Activated CD4-positive, alpha-beta T cell treated with anti-CD3 and anti-CD28 coated beads, Interleukin-2, amount 50 U/mL, for 16 hours (primary cell): ENCODE measurements around the gene KRTAP10-1.

Source experiments
- DNase-seq: peaks from one replicate; pipeline ENCODE4 v3.0.0-alpha.2; 2020

KRTAP10-1 gene

DNA sequence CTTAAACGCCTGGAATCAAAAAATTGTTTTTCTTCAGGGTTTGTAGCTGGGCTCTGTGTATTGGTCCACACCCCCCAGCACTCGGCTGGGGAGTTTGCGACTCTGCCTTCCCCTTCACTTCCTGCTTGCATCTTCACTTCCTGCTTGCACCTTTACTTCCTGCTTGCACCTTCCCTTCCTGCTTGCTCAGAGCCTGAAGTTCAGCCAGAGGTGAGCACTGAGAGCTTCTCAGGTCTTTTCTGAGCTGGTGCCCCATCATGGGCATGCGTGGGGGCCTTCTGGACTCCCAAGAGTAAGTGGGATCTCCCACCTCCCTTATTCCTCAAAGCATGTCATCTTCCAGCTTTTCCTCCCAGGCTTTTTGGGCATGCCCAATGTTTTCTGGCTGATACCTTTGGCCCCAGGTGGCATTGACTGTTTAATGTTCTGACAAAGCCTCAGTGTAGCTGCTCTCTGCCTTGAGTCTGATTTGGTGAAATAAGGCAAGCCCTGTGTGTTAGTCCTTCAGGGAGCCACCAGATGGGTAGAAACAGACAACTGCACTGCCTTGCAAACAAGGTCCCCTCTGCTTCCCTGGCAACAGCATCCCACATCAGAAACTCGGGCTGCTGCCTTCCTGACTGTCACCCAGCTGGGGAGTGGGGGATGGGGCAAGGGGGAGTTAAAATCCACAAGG lies 7.8 kb upstream of the KRTAP10-1 start:
- peak; percentile 18 for DNase-seq

DNA sequence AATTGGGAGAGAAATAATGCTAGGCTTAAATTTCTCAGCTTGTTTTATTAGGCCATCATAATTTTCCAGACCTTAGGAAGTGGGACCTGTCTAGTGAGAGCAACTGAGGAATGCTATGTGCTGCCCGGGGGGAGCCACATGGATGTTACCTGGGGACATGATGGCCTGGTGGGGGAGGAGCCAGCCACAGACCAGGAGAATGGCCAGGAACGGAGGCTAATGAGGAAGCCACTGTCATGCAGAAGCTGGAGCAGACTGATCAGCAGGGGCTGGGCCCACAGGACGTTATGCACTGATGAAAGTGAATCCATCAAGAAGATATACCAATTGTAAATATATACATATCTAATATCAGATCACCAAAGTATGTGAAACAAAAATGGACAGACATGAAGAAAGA lies 4.6 kb upstream of the KRTAP10-1 start:
- DNase-seq = no peak

DNA sequence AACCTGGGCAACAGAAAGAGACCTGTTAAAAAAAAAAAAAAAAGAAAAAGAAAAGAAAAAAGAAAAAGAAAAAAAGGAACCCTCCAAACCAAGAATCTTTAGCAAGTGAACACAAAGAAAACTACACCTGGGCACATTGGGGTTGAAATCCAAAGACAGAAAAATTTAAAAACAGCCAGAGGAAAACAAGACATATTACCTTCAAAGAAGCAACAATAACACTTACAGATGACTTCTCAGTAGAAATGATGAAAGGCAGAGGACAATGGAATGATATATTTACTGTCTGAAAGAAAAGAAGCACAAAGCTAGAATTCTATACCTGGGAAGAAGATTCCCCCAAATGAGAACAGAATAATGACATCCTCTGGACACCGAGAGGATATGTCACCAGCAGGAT lies 2.7 kb upstream of the KRTAP10-1 start:
- DNase-seq = no peak

DNA sequence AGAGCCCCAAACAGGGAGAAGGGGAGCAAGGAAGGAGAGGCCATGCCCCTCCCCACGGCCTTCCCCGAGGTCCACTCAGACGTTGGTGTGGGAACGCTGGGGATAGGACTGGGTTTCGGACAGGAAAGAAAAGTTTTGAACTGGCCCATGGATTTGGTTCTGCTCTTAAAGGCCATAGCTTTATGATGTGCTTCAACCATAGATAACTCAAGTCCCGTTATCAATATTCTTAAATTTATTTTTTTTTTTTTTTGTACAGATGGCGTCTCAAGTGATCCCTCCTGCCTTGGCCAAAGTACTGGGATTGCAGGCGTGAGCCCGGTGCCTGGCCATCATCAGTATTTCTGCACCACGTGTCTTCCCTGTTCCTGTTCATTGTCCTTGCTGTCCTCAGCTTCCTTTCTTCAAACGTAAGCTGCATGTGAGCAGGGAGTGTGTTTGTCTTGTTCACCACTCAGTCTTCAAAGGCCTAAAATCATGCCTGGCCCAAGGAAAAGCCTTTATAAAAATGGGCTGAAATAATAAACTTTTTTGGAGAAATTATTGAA lies 820 bp upstream of the KRTAP10-1 start:
- no peak for DNase-seq

DNA sequence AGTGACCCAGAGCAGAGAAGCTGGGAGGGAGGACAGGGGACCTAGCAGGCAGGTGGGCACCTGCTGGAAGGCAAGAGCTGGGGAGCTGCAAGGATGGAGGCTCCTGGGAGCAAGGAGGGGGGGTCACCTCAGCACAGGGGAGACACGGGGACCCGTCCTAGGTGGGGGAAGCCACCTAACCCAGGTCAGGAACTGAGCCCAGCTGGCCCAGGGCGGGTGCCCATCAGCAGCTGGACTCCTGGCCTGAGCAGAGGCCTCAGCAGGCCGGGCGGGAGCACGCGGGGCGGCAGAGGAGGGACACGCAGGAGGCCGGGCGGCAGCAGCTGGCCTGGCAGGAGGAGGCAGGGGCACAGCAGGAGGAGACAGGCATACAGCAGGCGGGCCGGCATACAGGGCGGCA lies 949 bp downstream of the KRTAP10-1 start:
- DNase-seq = no peak

DNA sequence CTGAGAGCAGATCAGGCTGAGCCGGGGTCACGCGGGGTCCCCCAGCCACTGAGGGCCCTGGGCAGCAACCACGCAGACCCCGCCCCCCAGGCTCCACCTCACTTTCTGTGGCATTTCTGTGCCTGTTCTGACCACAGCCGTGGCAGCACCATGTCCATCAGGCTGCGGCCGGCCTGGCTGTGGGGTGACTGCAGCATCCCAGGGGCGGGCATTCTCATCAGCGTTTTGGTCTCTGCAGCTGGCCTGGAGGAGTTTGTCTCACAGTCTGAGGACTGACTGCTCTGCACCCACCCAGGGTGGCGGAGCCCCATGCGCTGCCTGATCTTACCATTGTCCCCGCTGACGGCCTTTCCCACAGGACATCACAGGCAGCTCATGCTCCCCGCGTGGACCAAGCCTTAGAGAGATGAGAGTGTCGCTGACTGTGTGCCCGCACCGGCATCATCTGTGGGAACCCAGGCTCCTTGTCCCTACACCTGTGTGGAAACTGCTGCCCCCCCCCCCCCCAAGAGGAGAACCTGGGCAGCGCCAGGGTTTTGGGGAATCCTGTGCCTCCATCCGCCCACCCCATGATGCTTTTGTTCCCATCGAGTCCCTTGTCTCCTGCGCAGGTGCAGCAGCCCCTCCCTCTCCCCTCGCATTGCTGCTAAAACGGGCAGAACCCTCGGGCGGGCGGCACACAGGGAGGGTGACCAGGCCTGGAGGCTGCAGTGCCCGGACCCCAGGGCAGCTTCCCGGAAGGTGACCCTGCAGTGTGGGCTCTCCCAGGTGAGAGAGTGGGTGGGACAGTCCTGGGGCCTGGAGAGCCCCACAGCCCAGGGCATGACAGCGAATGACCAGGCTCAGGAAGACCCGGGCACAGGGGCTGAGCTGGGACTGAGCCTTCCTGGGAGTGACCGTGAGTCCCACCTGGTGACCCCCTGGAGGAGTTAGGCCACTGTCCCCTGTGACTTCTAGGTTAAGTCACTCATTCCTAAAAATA lies 1.8 kb downstream of the KRTAP10-1 start:
- DNase-seq = no peak

DNA sequence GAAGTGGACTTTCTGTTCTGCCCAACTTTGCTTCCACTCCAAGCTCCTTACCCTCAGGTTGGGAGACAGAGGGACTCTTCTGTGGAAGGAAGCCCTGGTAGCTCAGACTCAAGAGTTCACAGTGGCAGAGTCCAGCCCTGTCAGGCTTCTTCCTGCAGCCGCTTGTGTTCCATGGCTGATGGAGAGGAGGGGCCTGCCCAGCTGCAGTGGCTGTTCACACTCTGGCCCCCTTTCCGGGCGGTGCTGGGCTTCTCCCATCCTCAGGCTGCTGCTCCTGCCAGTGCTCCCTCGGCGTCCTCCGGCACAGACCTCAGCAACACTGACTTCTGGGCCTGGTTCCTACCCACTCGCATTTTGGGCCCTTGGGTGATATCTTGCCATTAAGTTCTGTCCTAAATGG lies 4.0 kb downstream of the KRTAP10-1 start:
- DNase-seq = no peak

DNA sequence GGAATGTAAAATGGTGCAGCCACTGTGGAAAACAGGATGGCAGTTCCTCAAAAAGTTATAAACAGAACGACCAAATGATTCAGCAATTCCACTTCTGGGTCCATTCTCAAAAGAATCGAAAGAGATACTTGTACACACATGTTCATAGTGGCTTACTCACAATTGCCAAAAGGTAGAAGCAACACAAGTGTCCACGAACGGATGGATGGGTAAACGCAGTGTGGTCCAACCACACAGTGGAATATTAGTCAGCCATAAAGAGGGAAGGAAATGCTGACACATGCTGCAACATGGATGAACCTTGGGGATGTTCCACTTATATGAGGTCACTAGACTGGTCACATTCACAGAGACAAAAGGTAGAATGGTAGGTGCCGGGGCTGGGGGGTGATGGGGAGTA lies 5.3 kb downstream of the KRTAP10-1 start:
- no peak for DNase-seq

DNA sequence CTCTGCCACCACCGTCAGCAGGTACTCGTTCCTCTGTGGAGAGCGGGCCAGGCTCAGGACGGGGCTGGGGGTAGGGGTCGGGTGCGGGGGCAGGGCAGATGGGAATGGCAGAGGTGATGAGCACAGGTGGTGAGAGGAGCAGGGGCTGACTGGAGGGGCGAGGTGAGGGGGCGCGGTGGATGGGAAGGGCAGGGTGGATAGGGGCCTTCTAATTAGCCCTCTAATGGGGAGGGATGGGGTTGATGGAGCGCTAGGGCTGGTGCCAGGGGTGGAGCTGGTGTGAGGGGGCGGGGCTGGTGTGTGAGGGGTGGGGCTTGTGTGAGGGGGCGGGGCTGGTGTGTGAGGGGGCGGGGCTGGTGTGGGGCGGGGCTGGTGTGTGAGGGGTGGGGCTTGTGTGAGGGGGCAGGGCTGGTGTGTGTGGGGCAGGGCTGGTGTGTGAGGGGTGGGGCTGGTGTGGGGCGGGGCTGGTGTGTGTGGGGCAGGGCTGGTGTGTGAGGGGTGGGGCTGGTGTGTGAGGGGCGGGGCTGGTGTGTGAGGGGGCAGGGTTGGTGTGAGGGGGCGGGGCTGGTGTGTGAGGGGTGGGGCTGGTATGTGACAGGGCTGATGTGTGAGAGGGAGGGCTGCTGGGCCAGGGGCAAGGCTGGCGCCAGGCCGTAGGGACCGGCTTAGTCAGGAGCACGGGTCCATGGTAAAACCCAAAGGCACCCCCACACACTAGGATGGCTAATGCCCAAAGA lies 5.9 kb downstream of the KRTAP10-1 start:
- no peak for DNase-seq

DNA sequence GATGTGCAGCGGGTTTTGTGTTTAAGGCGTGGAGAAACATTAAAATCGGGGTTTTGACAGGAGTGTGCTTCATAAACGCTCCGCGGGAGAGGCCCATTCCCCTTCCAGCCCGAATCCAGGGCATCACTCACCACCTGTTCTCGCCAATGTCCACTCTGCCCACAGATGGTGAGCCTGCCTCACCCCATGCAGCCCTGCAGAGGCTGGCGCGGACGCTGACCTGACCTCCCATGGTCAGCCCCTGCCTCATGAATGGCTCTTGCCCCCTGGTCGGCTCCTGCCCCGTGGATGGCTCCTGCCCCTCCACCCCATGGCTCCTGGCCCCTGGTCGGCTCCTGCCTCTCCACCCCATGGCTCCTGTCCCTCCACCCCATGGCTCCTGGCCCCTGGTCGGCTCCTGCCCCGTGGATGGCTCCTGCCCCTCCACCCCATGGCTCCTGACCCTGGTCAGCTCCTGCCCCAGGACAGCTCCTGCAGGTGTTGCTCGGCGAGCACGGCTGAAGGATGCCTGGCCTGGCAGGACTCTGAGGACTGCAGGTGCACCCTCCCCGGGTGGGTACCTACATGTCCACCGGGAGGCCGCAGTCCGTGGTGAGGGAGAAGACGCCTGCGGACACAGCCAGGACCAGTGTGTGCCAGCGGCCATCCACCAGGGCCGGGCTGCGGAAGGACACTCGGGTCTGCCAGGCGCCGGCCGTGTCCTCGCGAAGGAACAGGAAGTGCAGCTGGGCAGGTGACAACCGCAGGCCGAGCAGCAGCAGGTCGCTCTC lies 6.7 kb downstream of the KRTAP10-1 start:
- DNase-seq = no peak

DNA sequence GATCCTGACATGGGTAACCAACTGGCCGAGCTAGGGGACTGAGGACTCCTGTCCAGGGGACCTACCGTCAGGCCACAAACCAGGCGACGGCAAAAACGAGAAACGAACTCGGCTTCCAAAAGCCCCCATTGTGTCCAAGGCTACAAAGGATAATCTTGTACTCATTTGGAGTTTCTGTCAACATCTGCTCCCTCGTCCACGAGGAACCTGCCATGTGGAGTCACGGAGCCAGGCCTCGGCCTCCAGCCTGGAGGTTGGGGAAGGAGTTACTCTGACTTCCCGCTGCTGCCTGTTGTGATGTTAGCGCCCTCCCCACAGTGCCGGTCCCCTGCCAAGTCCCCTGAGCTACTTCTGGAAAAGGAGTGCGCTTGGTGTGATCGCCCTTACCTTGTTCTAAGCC lies 7.3 kb downstream of the KRTAP10-1 start:
- no peak for DNase-seq

DNA sequence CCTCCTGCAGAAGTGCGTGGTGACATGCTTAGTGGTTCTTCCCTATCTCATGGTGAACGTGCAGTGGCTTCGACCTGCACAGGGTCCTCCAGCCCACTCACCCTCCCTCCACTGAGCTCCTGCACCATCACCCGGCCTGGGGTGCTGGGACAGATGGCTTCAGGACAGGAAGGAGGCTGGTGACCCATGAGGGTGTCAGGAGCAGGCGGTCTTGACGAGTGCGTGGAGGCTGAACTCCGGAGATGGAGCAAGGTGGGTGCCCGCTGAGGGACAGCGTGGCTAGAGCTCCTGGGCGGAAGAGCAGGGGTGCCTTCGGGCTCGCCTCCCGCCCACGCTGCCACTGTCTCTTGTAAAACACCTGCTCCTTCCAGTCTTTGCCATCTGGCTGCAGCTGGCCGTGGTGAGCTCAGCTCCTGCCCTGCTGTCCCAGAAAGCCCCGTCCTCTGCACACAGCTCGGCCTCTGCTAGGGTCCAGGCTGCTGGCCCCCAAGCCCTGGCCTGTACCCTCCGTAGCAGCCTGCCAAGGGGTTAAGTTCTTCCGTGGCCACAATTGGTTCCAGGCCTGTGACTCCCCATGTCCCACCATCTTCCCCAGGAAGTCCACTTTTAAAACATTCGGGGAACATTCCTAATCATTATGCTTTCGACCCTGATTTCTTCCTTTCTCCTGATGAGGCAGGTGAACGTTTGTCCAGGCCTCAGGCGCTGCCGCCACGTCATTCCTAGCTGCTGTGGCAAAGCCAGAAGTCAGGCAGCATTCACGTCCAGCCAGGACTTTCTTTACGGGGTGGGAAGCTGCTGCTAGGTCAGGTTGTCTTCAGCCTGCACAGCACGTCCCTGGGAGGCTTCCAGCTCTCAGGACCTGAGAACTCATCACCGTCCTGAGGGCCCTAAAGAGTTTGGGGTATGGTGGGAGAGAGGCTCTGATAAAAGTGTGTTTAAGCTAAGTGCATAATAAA lies 8.1 kb downstream of the KRTAP10-1 start:
- DNase-seq = no peak

DNA sequence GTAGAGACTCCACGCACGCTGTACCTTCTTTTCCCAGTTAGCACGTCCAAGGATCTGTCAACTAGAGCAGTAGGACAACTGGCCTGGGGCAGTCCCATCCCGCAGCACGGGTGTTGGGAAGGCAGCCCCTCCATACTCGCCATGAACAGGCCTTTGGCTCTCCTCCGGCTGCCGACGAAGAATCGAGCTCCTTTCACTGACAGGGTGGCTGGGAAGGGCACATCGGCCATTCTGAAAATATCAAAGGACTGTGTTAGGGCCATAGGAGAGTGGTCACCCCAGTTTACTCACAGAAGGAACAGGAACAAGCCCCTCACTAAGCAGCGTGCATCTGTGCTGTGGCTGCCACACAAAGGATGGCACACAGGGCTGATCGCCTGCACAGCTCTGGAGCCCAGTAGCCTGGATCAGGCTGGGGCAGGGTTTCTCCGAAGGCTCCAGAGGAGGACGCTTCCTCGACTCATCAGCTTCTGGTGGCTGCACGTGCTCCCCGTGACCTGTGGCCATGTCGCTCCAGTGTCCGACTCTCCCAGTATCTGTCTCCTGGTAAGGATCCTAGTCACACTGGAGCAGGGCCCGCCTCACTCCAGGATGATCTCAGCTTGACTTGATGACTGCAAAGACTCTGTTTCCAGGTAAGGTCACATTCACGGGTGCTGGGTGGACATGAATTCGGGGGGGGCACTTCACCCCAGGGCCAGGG lies 8.9 kb downstream of the KRTAP10-1 start:
- no peak for DNase-seq

DNA sequence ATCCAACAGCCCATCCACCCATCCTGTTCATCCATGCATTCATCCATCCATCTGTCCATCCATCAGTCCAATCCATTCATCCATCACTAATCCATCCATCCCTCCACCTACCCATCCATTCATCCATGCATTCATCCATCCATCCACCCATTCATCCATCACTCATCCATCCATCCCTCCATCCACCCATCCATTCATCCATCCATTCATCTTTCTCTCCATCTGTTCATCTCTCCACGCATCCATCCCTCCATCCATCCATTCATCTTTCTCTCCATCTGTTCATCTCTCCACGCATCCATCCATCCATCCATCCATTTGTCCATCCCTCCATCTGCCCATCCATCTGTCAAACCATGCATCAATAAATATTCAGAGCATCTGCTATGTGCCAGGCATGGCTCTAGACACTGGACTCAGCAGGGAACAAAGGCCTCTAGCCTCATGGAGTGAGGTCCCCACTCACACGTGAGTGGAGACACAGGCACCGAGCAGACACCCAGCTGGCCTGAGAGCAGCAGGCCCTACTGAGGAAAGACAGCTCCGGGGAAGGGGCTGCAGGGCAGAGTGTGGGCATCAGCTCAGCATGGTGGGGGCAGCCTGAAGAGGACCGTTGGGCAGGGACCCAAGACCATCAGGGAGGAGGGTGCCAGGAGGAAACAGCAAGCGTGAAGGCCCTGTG lies 9.6 kb downstream of the KRTAP10-1 start:
- no peak for DNase-seq

DNA sequence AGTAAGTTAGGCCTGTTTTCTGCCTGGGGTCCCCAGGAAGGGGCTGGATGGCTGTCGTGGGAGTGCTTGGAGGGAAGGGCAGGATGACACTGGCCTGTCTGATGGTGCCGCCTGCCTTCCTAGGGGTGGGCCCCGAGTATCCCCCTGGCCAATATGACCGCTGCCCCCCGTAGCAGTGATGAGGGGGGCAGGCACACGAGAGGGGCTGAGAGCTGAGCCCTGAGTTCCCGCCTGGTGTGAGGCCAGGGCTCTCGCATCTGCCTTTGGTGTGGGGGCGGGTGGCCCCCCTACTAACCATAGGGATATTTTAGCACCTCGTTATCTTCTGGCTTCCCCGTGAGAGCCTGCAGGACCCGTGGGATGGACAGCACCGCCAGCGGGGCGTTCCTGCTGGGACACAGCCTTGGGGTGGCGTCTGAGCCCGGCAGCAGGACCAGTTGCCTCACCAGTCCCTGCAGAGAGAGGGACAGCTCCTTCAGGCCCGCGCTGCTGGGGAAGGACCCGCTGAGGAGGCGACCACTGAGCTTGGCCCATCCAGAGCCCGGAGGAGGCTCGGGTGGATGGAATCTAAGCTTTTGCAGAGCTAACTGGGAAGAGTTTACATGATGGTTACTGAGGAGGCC lies 10.4 kb downstream of the KRTAP10-1 start:
- DNase-seq = no peak

DNA sequence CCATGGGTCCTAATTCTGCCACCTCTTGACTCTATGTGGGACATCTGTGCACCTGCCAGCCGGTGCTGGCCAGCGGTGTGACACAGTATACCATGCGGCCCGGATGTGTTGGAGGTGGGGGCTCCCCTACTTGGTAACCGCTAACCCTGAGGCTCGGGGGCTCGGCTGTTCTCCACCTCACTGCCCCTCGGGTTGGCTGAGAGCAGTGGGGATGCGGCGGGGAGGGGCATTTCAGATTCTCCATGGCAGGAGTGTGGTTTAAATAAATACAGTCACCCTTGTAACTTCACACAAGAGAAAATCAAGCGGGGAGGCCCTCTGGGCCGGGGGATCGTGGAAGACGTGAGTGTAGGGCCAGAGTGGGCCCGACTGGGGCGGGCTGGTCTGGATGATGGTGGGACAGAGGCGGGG lies 11.0 kb downstream of the KRTAP10-1 start:
- no peak for DNase-seq

DNA sequence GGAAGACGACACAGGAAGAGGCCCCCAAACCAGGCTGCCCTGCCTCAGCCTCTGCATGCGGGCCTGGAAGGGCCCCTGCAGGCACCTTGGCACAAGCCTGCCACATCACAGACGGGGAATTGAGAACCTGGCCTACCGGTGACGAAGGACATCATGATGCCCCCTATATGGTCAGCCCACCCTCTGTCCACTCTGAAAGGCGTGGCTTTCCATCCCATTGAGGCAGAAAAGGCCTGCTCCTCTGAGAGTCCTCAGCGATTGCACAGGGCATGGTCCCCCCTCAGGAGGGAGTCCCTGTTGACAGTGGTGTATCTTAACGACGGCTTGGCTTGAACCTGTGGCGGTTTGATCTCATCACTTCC lies 11.4 kb downstream of the KRTAP10-1 start:
- DNase-seq = no peak

DNA sequence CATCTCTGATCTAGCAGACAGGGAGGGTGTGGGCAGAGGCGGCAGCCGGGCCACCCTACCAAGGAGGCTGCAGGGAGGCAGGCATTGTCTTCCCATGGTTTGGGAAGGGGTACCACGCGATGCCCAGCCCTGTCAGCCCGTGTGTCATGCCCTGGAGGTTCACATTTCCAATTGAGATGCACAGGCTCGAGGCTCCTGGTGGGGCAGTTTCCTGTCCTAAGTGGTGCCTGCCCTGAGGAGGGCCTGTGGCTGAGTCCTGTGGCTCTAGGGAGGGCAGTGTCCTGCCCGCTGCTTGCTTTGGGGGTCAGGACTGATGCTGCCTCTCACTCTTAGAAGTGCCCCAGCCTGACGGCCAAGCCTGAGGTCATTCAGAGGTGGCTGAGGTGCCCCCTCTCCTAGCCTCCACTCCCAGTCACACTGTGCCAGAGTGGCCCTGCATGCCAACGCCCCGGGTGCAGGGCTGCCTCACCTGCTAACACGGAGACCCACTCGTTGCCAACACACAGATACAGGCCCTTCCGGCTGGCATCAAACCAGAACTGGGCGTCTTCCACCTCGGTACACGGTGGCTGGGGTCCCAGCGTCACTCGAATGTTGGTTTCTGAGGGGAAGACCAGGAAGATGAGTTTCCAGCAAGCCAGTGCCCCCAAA lies 11.9 kb downstream of the KRTAP10-1 start:
- no peak for DNase-seq
